ENCODE data around the gene TDRD7. TPM values are rescaled to one million over a fixed set of nuclear protein-coding genes. Genes with fewer than 3 reads are reported as not detected.

TDRD7 gene
- total and polyA plus RNA-seq, 2 of the 13 experiments (the other 11 are each of a cell fraction or from before 2014, with no cell fraction given): 9.8 to 15.5 TPM

DNA sequence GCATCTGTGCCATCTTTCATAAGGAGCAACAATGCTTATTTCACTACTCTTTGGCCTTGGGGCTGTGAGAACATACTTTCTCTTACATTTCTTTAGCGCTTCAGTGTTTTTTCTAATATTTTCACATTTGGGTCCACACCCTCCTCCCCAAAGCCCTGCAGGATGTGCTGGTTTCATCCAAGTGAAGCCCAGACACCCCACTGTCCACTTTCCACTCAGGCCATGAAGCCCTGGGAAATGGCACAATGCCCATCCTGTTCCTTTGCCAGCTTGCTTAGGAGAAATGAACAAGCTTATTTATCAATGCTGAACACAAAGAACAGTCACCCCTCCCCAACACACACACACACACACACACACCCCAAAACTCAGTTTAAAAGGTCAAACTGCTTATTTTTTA, 72.2 kb downstream of the TDRD7 start:
- POLR2A ChIA-PET: no interaction called here
- H3K79me2 ChIP-seq (ENCODE audit: insufficient read depth, low read length): no peaks in the 10 kb centered on the region
- no TSS peak for BruUV-seq (replicated peaks)

More for the DNA sequence above, 72.2 kb downstream of the TDRD7 start:
- Histone ChIP-seq H3K4me3 (replicated peaks in 1 of 3; ENCODE audit: insufficient read depth in 1 of 3, low read depth in 2 of 3, low read length in 3 of 3) (no peak overlapping the region), H3K27me3 (ENCODE audit: control insufficient read depth in 1 of 2, insufficient read depth in 2 of 2, low read length in 2 of 2) (no peaks in the 10 kb centered on the region), H3K4me1 (ENCODE audit: insufficient read depth, low read length) (no peaks in the 10 kb centered on the region), H3K4me2 (ENCODE audit: low read depth, low read length) (no peak overlapping the region), H3K9ac (ENCODE audit: insufficient read depth, low read depth, low read length) (no peak overlapping the region), H3K36me3 (replicated peaks in 1 of 2; ENCODE audit: control insufficient read depth in 1 of 2, insufficient read depth in 2 of 2, low read length in 2 of 2) (peaks cover 5 to 29% of the 10 kb centered on the region in 2 experiments; a peak in 4 of 5 replicates), H4K20me1 (ENCODE audit: insufficient read depth, low read length) (no peaks in the 10 kb centered on the region), H3K9me3 (ENCODE audit: low read length) (no peaks in the 10 kb centered on the region), H2AFZ (ENCODE audit: low read length) (no peak overlapping the region), H3K27ac (ENCODE audit: extremely low read length, insufficient read depth, low read length) (no peak overlapping the region)
- ATAC-seq (no peak), DNase-seq (ENCODE audit: low spot score) (no peak), FAIRE-seq (no peak)
- TF ChIP-seq SPEN (CRISPR knock-in tag; IDR thresholded peaks at IDR 0.05; ENCODE audit: low read depth) (no peak), ZNF329 (CRISPR knock-in tag; IDR thresholded peaks at IDR 0.05; ENCODE audit: low read depth) (no peak), KDM4B (CRISPR knock-in tag; IDR thresholded peaks at IDR 0.05) (no peak), YY1 (IDR thresholded peaks at IDR 0.05; ENCODE audit: insufficient read depth, insufficient replicate concordance, low read depth, low read length) (no peak), TARDBP (CRISPR knock-in tag; IDR thresholded peaks at IDR 0.05) (no peak), NR2C2 (CRISPR knock-in tag; IDR thresholded peaks at IDR 0.05; ENCODE audit: borderline replicate concordance) (no peak), MBD4 (IDR thresholded peaks at IDR 0.05; ENCODE audit: borderline replicate concordance, low read length) (no peak), DMAP1 (CRISPR knock-in tag; IDR thresholded peaks at IDR 0.05) (no peak), ZSCAN30 (CRISPR knock-in tag; IDR thresholded peaks at IDR 0.05) (no peak), FOXO1 (CRISPR knock-in tag; IDR thresholded peaks at IDR 0.05) (no peak), ZNF768 (CRISPR knock-in tag; IDR thresholded peaks at IDR 0.05) (no peak), MBNL3 (CRISPR knock-in tag; conservative IDR thresholded peaks at IDR 0.05) (no peak), CHCHD3 (CRISPR knock-in tag; IDR thresholded peaks at IDR 0.05) (no peak), NRL (CRISPR knock-in tag; IDR thresholded peaks at IDR 0.05; ENCODE audit: borderline replicate concordance) (no peak), ZNF121 (CRISPR knock-in tag; IDR thresholded peaks at IDR 0.05) (no peak), ATRX (CRISPR knock-in tag; IDR thresholded peaks at IDR 0.05; ENCODE audit: borderline replicate concordance) (no peak), ZNF878 (CRISPR knock-in tag; IDR thresholded peaks at IDR 0.05) (no peak)
- TF ChIP-seq, protein P1, sequence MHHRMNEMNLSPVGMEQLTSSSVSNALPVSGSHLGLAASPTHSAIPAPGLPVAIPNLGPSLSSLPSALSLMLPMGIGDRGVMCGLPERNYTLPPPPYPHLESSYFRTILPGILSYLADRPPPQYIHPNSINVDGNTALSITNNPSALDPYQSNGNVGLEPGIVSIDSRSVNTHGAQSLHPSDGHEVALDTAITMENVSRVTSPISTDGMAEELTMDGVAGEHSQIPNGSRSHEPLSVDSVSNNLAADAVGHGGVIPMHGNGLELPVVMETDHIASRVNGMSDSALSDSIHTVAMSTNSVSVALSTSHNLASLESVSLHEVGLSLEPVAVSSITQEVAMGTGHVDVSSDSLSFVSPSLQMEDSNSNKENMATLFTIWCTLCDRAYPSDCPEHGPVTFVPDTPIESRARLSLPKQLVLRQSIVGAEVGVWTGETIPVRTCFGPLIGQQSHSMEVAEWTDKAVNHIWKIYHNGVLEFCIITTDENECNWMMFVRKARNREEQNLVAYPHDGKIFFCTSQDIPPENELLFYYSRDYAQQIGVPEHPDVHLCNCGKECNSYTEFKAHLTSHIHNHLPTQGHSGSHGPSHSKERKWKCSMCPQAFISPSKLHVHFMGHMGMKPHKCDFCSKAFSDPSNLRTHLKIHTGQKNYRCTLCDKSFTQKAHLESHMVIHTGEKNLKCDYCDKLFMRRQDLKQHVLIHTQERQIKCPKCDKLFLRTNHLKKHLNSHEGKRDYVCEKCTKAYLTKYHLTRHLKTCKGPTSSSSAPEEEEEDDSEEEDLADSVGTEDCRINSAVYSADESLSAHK (CRISPR knock-in tag; IDR thresholded peaks at IDR 0.05; ENCODE audit: borderline replicate concordance): no peak
- TF ChIP-seq, protein P2, sequence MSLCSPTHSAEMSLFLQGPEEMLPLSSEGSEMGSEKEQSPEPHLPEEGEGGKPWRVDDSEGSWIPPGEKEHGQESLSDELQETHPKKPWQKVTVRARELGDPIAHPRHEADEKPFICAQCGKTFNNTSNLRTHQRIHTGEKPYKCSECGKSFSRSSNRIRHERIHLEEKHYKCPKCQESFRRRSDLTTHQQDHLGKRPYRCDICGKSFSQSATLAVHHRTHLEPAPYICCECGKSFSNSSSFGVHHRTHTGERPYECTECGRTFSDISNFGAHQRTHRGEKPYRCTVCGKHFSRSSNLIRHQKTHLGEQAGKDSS (CRISPR knock-in tag; IDR thresholded peaks at IDR 0.05; ENCODE audit: borderline replicate concordance, low read depth): no peak
- TF ChIP-seq, protein P3, sequence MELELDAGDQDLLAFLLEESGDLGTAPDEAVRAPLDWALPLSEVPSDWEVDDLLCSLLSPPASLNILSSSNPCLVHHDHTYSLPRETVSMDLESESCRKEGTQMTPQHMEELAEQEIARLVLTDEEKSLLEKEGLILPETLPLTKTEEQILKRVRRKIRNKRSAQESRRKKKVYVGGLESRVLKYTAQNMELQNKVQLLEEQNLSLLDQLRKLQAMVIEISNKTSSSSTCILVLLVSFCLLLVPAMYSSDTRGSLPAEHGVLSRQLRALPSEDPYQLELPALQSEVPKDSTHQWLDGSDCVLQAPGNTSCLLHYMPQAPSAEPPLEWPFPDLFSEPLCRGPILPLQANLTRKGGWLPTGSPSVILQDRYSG (CRISPR knock-in tag; IDR thresholded peaks at IDR 0.05): no peak
- in situ Hi-C loops (cut with HindIII; ENCODE audit: extremely low pct_ligation_motif_present, low pct_unique_long_range_greater_than_20kb): no loop called here
- CTCF ChIA-PET (ENCODE audit: low intra/inter-chr PET ratio, low total read pairs): no interaction called here
- intact Hi-C loops (cut with micrococcal nuclease; ENCODE audit: unreplicated experiment): no loop called here
- 100% methylated on average over 1 of the region's 1 CpG for WGBS (ENCODE audit: low lambda C conversion rate)

All from HepG2 (cell line).